Adrenal gland (tissue), 5 donors: ENCODE results near the gene GOLGA6L7.
"Not testable (repeated sequence)": the region's sequence is repeated elsewhere in the genome, so short reads cannot be mapped to it uniquely, and the experiment has no call there.

Source experiments
- POLR2A ChIP-seq, 2 donors: fragments of 450-650 bp; IDR thresholded peaks; one replicate each; pipeline ENCODE4 v1.6.1; 2017; ENCODE audit warnings: antibody characterized with exemption in 2 of 2, mild to moderate bottlenecking in 2 of 2, moderate library complexity in 1 of 2
- TF ChIP-seq, protein P1 (sequence below), 6 experiments: fragments of 450-650 bp in 4 of 6; fragments of 200-600 bp in 2 of 6; sonication (generic) in 1 of 6; IDR thresholded peaks; 1 replicate in 5 of 6; 2 replicates in 1 of 6; pipeline versions ENCODE4 v1.5.1 to v1.8.0; 2016 to 2021; ENCODE audit warnings: antibody characterized with exemption in 6 of 6, mild to moderate bottlenecking in 2 of 6, moderate library complexity in 1 of 6
- donor health status: DM: no; HTN: no; CAD: no.

DNA sequence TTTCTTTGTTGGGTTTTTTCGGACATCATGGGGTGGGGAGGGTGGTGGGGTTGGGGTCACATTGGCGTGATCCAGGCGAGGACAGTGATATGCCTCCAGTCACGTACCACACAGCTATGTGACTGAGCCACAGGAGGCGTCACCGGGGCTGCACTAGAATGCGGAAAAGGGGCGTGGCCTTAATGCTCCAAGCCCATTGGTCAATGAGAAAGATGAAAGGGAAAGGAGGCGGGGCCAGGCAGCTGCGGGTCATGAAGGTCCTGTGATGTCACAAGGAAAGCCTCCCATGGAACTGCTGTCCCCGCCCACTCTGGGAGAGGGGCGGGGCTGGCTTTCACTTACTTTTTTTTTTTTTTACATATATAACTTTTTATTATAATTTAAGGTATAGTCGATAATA, at the start of gene GOLGA6L7:
- not testable (repeated sequence) for TF ChIP-seq POLR2A (IDR thresholded peaks at IDR 0.05)
- TF ChIP-seq, protein P1, sequence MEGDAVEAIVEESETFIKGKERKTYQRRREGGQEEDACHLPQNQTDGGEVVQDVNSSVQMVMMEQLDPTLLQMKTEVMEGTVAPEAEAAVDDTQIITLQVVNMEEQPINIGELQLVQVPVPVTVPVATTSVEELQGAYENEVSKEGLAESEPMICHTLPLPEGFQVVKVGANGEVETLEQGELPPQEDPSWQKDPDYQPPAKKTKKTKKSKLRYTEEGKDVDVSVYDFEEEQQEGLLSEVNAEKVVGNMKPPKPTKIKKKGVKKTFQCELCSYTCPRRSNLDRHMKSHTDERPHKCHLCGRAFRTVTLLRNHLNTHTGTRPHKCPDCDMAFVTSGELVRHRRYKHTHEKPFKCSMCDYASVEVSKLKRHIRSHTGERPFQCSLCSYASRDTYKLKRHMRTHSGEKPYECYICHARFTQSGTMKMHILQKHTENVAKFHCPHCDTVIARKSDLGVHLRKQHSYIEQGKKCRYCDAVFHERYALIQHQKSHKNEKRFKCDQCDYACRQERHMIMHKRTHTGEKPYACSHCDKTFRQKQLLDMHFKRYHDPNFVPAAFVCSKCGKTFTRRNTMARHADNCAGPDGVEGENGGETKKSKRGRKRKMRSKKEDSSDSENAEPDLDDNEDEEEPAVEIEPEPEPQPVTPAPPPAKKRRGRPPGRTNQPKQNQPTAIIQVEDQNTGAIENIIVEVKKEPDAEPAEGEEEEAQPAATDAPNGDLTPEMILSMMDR (IDR thresholded peaks at IDR 0.05): not testable (repeated sequence)
